A673 (cell line): Measurements from ENCODE around the gene PLCXD3.

Experiments
- CTCF ChIP-seq: fragments of 300-800, 200-600 bp; sonication (generic); conservative IDR thresholded peaks from 2 replicates; pipeline ENCODE4 v1.5.1; 2017; ENCODE audit warnings: low read depth, mild to moderate bottlenecking, antibody characterized with exemption, low read length, moderate library complexity, mixed read lengths
- EZH2 ChIP-seq: fragments of 200-600 bp; sonication (generic); IDR thresholded peaks from 2 replicates; pipeline ENCODE4 v1.6.1; 2017; ENCODE audit warnings: borderline replicate concordance, low read depth, mild to moderate bottlenecking, mixed read lengths, antibody characterized with exemption, low read length; ENCODE audit not compliant: poor library complexity, severe bottlenecking

GRCh38 chr5:41403846-41404245, 106.6 kb downstream of the PLCXD3 start:
- no peak for TF ChIP-seq CTCF
- TF ChIP-seq EZH2, result no peak
